Endodermal cell (in vitro differentiated cells): ENCODE results near the gene TCEA3. TPM values are rescaled to one million over a fixed set of nuclear protein-coding genes. Genes with fewer than 3 reads are reported as not detected.

Experiments
- DNase-seq: peaks from one replicate; pipeline ENCODE4 v3.0.0-alpha.2; 2017
- H3K27ac ChIP-seq: 2 replicates; pipeline ENCODE4 v1.5.1; 2013; ENCODE audit warnings: mild to moderate bottlenecking, low read depth, low read length, moderate library complexity
- H3K27me3 ChIP-seq: 2 replicates; pipeline ENCODE4 v1.6.1; 2013; ENCODE audit warnings: mild to moderate bottlenecking, low read length, moderate library complexity; ENCODE audit not compliant: insufficient read depth, control insufficient read depth, poor library complexity, severe bottlenecking
- H3K36me3 ChIP-seq: 2 replicates; pipeline ENCODE4 v1.7.0; 2013; ENCODE audit warnings: mild to moderate bottlenecking, low read length, moderate library complexity; ENCODE audit not compliant: control insufficient read depth, insufficient read depth
- H3K4me1 ChIP-seq: one replicate; pipeline ENCODE4 v1.7.0; 2013; ENCODE audit warnings: low read length; ENCODE audit not compliant: control insufficient read depth, insufficient read depth
- H3K4me3 ChIP-seq: 2 replicates; pipeline ENCODE4 v1.5.1; 2013; ENCODE audit warnings: mild to moderate bottlenecking, low read length, moderate library complexity
- H3K9ac ChIP-seq: 2 replicates; pipeline ENCODE4 v1.6.1; 2013; ENCODE audit warnings: mild to moderate bottlenecking, low read length, moderate library complexity; ENCODE audit not compliant: poor library complexity, severe bottlenecking; ENCODE audit errors: extremely low read depth
- H3K9me3 ChIP-seq: 2 replicates; pipeline ENCODE4 v1.6.1; 2013; ENCODE audit warnings: mild to moderate bottlenecking, low read length, moderate library complexity; ENCODE audit not compliant: control insufficient read depth
- H3K27ac Mint-ChIP-seq: 2 replicates; pipeline ENCODE4 v1.8.0; 2020; ENCODE audit warnings: mixed read lengths
- H3K27me3 Mint-ChIP-seq: 2 replicates; pipeline ENCODE4 v1.8.0; 2021; ENCODE audit warnings: mild to moderate bottlenecking, mixed read lengths; ENCODE audit not compliant: insufficient read depth
- H3K36me3 Mint-ChIP-seq: 2 replicates; pipeline ENCODE4 v1.8.0; 2020; ENCODE audit warnings: low read depth, mixed read lengths
- H3K4me1 Mint-ChIP-seq: 2 replicates; pipeline ENCODE4 v1.8.0; 2020; ENCODE audit warnings: mixed read lengths
- H3K4me3 Mint-ChIP-seq: 2 replicates; pipeline ENCODE4 v1.8.0; 2020; ENCODE audit warnings: mild to moderate bottlenecking, moderate library complexity, mixed read lengths
- H3K9me3 Mint-ChIP-seq: 2 replicates; pipeline ENCODE4 v1.8.0; 2020; ENCODE audit warnings: mild to moderate bottlenecking, mixed read lengths
- CTCF ChIP-seq: fragments of 200-600 bp; sonication (generic); conservative IDR thresholded peaks from 2 replicates; pipeline ENCODE4 v1.5.0; 2021; ENCODE audit warnings: antibody characterized with exemption, mild to moderate bottlenecking
- WGBS, 2 experiments: methylation state at CpG; one replicate each; pipeline versions ENCODE4 v1.1.5 to v1.1.7; 2013; ENCODE audit warnings: missing lambda C conversion rate in 2 of 2, mixed read lengths in 1 of 2; ENCODE audit not compliant: insufficient coverage in 1 of 2, insufficient read length in 1 of 2; 5-methylcytosine and 5-hydroxymethylcytosine counted together
- total RNA-seq, 2 donors: library from RNA; stranded (reverse); fragmentation: NEBNext Ultra II Directional in 1 of 2; extraction: Animal tissue kit (Norgen Biotek cat#: 25700) in 1 of 2; gene quantifications; 2 replicates in 1 of 2; 3 replicates in 1 of 2; pipeline ENCODE4 v1.2.1, GENCODE V29; 2021

Gene TCEA3
- total RNA-seq, 2 donors from 2014 or later = 4.0 to 4.7 TPM

DNA sequence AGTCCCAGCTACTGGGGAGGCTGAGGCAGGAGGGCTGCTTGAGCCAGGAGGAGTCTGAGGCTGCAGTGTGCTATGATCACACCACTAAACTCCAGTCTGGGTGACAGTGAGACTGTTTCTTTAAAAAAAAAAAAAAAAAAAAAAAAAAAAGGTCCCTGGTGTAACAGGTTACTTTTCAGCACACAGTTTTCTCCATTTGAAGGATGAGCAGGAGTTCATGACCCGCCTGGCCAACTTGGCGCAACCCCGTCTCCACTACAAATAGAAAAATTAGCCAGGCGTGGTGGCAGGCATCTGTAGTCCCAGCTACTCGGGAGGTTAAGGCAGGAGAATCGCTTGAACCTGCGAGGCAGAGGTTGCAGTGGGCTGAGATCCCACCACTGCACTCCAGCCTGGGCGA is 92.8 kb downstream of the TCEA3 start:
- peaks cover 85% of the 10 kb centered on the region for H3K36me3 ChIP-seq
- Mint-ChIP-seq H3K4me3 (no peak overlapping the region), H3K27me3 (no peaks in the 10 kb centered on the region), H3K9me3 (no peaks in the 10 kb centered on the region), H3K4me1 (no peaks in the 10 kb centered on the region), H3K36me3 (peaks cover 81% of the 10 kb centered on the region), H3K27ac (no peak overlapping the region)
- H3K9me3 ChIP-seq = peaks cover 2% of the 10 kb centered on the region
- TF ChIP-seq CTCF = no peak
- no peaks in the 10 kb centered on the region for H3K4me1 ChIP-seq
- no peak overlapping the region for H3K27ac ChIP-seq
- H3K27me3 ChIP-seq = no peaks in the 10 kb centered on the region
- 97 to 100% methylated on average over 4 to 8 of the region's 8 CpGs for WGBS, 2 experiments
- DNase-seq = no peak
- H3K4me3 ChIP-seq = no peak overlapping the region
- H3K9ac ChIP-seq = no peak overlapping the region

Other genes with a start within 250 kb of the TCEA3 start
- 1 to 10 TPM; 2.9 to 4.1 TPM for gene HTR1D, start 207.2 kb downstream of the TCEA3 start, total RNA-seq
- 100 to 1,000 TPM; 187 to 210 TPM for gene HNRNPR, start 80.5 kb downstream of the TCEA3 start, total RNA-seq
- 10 to 100 TPM in 1 of 2 donors, 1 to 10 TPM in 1; 8.9 to 10.3 TPM for gene ZNF436, start 54.9 kb downstream of the TCEA3 start, total RNA-seq
- gene ASAP3, start 59.4 kb upstream of the TCEA3 start, total RNA-seq = 10 to 100 TPM; 78.7 to 91.0 TPM
- 1 to 10 TPM; 7.3 to 9.8 TPM for gene E2F2, start 106.5 kb upstream of the TCEA3 start, total RNA-seq
- 100 to 1,000 TPM; 281 to 338 TPM for gene ID3, start 134.8 kb upstream of the TCEA3 start, total RNA-seq